GM18526 (cell line): ENCODE data around the gene MLLT1.

Experiments used
- POLR2A ChIP-seq: IDR thresholded peaks from 3 replicates; pipeline ENCODE4 v1.6.1; 2011; ENCODE audit not compliant: insufficient read length; ENCODE audit errors: extremely low read depth

The MLLT1 gene

DNA sequence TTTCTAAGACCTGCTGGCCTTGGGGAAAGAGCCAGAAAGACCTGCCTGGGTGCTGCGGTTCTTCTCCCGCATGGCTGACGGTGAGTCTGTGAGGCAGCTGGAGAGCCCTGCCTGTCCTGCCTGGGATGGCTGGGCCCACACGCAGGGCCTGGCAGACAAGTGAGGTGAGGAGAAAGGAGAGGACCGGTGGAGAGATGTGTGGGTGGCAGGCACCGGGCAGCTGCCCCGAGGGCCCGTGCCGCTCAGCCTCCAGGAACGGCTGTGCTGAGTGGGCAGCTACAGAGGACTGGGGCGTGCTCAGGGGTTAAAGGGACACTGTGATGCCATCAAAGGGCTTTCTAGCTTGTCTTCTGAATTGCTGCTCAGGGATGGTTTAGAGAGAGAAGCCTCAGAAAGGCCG is 53.8 kb downstream of the MLLT1 start:
- no peak for TF ChIP-seq POLR2A

DNA sequence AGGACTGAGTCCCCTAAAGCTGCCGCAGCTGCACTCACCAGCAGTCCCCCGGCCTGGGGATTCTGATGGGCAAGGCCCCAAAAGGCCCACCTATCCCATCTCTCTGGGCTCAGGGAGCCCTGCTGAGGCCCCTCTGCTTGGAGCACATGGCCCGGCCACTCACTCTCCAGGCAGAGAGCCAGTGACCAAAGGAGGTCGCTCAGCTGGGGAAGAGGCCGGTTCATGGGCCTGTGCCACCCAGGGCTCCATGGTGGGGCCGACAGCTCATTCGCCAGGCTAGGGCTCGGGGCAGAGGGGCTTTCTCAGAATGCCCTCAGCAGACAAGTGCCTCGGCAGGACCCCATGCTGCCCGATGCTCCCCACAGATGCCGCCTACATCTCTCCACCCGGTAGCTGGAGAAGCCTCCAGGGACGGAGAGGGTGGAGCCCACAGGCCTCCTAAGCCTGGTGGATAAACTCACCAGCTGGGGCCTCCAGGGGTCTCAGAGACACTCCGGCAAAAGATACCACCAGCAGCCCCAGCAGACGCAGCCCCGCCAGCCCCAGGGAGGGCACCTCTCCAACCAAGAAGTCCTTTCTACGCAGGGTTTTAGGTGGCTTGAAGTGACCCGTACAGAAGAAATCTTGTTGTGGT is 54.4 kb downstream of the MLLT1 start:
- TF ChIP-seq POLR2A, result no peak

DNA sequence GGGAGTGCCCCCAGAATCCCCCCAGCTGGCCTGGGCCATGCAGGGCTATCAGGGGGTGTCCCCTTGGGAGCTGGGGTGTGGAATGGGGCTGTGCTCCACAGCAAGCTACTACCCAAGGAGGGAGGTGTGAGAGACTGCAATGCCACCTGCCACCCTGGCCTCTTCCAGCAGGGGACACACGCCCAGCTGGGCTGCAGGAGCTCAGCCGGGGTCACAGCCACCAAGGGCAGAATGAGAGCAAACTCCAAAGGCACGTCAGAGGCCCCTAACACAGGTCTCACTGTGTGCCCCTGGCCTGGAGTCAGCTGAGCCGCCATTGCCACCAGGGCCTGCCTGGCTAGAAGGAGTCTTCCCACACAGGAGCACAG is 55.5 kb downstream of the MLLT1 start:
- TF ChIP-seq POLR2A, result no peak

DNA sequence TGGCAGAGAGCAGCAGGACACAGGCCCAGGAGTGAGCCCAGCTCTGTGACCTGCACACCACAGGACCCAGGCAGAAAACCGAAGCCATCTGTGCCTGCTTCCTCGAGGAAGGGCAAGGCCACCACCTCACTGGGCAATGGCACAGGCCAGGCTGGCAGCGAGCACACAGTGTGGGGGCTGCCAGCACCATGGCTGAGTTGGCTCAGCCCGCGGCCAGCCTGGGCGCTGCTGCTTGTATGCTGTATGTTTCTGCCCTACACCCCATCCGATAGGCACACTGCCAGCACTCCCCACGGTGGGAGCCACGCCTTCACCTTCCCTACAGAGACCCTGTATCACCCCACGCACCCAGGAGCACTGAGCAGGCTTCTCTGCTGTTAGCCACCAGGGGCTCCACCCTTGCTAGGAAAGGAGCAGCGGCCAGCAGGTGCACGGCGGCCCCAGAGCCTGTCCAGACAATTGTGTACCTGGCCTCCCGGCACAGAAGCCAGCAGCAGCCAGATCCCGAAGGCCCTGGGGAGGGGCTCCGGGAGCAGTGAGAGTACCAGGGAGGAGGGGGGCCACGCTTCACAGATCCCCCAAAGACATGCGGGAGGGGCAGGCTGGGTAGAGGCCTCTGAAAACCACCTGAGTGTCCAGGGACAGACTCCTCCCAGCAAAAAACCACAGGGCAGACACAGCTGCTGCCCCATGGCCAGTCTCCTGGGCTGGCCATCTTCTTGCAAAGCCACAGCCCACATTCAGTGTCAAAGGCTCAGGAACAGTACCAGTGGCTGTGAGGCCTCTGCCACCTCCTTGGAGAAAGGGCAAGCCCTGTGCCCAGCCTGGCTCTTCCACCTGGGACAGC is 56.1 kb downstream of the MLLT1 start:
- no peak for TF ChIP-seq POLR2A

DNA sequence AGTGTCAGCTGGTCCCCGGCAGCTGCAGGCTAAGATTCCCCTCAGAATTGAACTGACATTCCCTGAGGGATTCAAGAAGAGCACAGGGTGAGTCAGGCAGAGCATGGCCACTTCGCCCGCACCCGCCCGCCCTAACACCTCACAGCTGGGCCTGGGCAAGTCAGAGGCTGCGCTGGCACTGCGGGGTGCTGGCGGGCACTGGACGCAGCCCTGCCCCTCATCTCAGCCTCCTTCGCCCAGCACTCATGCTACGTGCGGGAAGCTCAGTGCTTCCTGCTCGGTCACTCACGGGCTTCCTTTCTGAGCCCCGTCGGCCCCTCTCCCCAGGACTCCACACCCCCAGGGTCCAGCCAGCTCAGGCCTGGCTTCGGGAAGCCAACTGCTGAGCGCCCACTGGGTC is 56.9 kb downstream of the MLLT1 start:
- TF ChIP-seq POLR2A, result no peak

DNA sequence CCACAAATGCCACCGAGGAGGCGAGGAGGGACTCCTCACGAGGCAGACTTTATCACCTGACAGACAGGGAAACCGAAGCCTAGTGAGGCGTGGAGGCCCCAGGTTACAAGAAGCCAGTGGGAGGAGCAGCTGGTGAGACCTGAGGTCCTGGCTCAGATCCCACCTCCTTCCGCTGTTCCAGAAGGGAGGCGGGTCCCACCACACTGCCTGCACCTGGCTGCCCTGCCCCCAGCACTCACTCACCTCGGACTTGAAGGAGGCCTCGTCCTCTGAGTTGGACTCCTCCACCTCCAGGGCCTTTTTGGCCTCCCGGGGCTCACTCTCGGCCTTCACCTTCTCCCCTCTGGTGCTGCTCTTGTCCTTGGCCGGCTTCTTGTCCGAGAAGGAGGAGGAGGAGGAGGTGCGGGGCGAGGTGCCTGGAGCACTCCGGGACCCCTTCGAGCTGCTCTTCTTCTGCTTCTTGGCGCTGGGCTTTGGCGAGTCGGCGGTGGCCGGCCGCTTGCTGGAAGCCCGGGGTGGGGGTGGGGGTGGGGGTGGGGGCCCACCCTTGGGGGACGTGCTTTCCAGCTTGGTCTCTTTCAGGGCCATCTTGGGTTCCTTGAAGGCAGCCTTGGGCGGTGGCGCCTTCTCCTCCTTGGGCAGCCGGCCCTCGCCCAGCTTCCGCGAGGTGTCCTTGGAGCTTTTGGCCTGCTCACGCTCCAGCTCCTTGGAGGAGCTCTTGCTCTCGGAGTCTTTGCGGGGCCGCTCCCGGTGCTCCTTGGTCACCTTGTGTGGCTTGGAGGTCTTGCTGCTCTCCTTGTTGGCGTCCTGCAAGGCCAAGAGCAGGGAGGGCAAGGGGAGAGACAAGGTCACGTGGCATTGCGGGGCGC is 57.7 kb downstream of the MLLT1 start:
- no peak for TF ChIP-seq POLR2A

DNA sequence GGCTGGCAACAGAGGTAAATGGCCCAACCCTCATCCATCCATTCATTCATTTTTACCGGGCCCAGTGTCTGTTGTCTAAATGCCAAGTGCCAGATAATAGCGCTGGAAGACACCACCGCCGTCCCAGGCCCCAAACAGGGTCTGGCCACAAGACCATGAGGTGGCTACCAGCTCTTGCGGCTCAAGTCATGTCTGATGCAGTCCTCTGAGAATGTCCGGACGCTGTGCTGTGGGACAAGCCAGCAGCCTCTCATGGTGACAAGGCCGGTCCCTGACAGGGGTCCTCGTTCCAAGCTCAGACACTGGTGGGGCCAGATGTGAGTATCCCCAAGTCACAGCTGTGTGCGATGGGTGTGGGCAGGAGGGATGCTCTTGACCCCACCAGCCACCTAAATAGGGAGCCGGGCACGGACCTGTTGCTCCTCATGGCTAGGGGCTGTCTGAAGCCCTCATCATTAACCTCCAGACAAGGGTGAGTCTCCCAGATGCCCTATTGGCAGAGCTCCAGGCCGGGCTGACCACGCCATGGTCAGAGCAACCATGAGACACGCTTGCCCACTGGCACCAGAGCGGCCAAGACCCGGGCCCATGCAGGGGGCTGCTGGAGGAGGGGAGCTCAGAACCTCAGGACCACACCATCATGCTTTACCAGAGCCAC is 58.4 kb downstream of the MLLT1 start:
- no peak for TF ChIP-seq POLR2A

DNA sequence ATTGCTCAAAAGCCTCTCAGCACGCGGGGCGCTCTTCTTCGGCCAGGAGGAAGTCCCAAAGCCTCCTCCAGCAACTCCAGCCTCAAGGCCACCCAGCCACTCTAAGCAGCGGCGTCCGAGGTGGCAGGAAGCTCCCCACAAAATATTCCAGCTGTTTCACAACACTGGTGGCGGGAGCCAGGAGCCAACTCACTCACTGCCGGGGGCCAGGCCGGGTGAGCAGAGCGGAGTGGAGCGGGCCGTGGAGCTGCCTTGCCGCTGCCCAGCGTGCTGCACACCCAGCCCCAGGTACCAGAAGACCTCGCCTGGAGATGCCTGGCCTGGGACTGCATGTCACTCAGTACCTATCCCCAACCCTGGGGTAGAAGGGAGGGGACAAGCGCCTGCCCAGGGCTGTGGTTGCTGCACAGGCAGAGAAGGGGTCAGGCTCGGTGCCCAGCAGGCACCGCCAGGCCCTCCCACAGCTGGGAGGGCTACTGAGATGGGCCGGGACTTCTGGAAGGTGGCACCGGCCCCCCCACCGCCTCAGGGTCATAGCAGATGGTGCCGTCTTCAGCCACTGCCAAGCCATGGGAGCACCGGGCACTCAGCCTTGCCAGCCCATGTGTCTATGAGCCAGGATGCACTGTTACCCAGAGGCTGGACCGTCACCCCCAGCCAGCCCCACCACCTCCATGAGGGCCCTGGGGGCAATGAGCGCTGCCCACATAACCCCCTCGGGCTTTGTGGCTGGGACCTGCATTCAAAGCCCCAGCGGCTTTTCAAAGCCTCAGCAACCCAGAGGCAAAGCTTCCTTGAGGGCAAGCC is 59.2 kb downstream of the MLLT1 start:
- TF ChIP-seq POLR2A, result no peak

DNA sequence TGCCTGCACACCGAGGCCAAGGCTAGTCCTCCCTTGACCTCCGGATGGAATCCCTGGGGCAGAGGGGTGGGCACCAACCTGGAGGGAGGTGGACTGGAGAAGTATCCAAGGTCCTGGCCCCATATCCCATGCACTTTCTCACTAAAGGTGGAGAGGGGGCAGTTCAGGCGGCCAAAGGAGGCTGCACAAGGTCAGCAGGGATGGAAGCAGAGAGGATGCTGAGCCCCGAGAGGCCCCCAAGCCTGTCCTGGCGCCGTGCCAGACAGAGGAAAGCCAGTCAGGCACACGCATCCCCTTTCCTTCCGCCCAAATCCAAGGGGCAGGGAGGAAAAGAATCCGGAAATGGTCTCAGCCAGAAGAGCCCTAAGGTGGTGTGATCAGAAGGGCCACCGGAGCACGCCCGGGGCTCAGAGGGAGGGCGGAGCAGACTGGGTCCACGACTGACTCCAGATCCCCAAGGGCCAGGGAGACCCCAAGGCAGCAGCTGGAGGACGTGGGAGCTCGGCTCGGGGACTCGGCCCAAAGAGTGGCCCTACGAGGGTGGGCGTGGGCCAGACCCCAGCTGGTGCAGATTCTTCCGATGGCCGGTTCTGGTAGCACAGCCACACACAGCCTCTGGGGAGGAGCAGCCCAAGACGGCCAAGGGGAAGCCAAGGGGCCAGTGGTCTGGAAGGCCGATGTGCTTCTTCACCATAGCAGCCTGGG is 60.0 kb downstream of the MLLT1 start:
- TF ChIP-seq POLR2A, result no peak

DNA sequence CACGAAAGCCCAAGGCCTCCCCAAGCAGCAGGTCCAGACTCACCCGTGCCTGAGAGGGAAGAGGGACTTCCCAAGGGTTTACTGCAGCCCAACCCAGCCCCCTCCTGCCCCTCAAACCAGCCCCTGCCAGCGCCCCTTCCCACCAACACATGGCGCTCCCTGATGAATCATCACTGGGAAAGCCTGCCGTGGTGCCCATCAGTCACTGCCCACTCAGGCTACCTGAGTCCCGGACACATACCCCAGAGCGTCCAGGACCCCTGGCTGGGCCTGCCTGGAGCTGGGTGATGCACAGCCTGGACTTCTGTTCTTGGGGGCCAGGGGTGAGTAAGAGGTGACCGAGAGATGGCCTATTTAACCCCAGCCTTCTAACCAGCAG is 60.6 kb downstream of the MLLT1 start:
- TF ChIP-seq POLR2A, result no peak

DNA sequence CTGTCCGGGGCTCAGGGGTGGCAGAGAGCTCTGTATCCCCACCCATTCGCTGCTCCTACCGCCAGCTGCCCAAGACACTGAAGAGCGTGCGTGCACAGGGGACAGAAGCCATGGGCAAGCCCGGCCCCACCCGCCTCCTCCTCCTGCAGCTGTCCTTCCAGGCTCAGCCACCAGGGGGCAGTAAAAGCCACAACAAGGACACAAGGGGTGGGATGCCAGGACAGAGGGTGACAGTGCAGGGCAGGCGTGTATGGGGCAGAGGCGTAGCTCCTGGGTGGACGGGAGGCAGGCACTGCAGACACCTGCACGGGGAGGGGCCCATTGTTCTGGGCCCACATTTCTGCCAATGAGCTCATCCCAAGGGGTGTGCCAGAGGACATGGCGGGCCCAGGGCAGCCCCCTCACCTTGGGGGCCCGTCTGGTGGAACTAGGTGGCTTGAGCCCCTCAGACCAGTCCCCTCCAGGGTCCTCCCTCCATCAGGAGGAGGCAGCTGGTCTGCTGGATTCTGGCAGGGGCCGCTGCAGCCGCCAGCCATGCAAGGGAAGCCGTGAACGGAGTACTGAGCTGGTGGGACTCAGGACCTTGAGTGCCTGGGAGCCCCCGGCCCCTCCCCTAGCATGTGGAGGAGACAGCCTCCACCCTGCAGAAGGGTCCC is 61.2 kb downstream of the MLLT1 start:
- TF ChIP-seq POLR2A, result no peak

DNA sequence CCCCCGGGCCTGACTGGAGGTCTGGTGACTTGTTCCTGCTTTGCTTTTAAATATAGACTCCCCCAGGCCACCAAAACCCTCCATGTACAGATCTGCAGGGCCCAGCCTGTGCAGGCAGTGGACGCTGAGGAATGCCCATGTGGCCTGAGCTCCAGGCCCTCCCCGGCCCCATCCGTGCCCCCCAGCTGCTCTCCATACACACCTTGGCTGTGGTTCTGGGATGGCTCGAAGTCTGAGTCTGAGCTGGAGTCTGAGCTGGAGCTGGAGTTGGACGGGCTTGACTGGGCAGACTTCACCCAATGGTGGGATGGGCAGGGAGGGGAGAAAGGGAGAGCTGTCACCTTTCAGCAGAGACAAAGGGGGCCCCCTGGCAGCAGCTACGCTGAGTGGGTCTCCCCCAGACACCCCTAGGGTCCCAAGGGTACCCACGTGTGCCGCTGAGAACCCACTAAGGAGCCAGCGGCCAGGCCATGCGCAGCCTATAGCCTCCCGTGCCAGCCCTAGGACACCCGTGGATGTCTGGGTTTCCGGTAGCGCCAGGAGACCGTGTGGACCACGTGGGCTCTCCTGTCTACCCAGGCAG is 61.9 kb downstream of the MLLT1 start:
- no peak for TF ChIP-seq POLR2A
